ENCODE data around the gene TUT4.

Gene TUT4

DNA sequence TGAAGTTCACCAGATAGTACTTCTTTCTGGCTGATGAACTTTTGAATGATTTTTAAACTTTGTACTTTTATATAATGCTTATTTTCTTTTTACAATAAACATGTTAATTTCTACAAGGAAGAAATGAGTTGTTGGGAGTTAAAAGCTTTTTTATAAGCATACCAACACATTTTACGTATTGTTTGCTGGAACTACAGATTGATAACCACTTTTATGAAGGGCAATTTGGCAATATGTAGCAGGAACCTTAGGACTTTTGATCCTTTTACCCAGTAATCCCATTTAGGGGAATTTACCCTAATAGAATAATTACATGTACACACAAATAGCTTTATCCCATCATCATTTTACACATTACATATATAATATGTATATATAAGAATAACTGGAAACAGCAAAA is 132.2 kb downstream of the TUT4 start:
- no peak overlapping the region for H3K4me3 ChIP-seq (ENCODE audit: low read depth, low read length)
- TF ChIP-seq, protein P1, sequence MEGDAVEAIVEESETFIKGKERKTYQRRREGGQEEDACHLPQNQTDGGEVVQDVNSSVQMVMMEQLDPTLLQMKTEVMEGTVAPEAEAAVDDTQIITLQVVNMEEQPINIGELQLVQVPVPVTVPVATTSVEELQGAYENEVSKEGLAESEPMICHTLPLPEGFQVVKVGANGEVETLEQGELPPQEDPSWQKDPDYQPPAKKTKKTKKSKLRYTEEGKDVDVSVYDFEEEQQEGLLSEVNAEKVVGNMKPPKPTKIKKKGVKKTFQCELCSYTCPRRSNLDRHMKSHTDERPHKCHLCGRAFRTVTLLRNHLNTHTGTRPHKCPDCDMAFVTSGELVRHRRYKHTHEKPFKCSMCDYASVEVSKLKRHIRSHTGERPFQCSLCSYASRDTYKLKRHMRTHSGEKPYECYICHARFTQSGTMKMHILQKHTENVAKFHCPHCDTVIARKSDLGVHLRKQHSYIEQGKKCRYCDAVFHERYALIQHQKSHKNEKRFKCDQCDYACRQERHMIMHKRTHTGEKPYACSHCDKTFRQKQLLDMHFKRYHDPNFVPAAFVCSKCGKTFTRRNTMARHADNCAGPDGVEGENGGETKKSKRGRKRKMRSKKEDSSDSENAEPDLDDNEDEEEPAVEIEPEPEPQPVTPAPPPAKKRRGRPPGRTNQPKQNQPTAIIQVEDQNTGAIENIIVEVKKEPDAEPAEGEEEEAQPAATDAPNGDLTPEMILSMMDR (IDR thresholded peaks at IDR 0.05; ENCODE audit: low read depth, low read length): no peak

DNA sequence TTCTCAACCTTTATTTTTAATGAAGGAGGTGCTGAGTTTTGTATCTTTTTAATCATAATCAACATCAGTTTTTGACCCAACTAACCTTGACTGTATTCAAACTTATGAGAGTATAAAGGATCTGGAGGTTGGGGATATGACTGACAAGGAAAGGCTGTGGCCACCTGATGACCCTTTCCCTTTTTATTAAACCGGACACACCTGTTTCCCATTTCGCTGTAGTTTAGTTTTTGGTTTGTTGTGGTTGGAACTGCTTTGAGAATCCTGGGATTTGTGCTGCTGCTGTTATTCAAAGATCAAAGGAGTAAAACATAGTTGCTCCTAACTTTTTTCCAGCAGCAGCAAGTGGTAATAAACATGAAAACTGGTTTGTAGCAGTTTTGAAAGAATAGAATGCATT is 136.1 kb downstream of the TUT4 start:
- TF ChIP-seq, protein P1 (IDR thresholded peaks at IDR 0.05; ENCODE audit: low read depth, low read length): no peak
- H3K4me3 ChIP-seq (ENCODE audit: low read depth, low read length): no peak overlapping the region

DNA sequence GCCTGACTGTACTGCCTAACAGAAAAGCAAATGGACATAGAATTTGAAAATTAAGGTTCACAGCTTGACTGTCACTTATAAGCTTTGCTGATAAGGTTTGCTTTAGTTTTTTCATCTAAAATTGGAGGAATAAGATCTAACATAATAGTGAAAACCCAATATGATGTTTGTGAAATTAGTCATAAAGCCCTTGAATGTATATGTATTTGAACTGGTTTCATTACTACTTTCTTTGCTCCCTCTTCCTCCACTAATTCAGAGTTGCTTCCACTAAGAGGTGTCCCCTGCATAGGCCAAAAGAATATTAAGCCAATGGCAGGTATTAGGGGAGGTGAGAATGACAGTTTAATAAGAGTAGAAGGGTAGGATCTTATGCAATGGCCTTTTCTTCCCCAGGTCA is 137.9 kb downstream of the TUT4 start:
- TF ChIP-seq, protein P1 (IDR thresholded peaks at IDR 0.05; ENCODE audit: low read depth, low read length): no peak
- no peak overlapping the region for H3K4me3 ChIP-seq (ENCODE audit: low read depth, low read length)

DNA sequence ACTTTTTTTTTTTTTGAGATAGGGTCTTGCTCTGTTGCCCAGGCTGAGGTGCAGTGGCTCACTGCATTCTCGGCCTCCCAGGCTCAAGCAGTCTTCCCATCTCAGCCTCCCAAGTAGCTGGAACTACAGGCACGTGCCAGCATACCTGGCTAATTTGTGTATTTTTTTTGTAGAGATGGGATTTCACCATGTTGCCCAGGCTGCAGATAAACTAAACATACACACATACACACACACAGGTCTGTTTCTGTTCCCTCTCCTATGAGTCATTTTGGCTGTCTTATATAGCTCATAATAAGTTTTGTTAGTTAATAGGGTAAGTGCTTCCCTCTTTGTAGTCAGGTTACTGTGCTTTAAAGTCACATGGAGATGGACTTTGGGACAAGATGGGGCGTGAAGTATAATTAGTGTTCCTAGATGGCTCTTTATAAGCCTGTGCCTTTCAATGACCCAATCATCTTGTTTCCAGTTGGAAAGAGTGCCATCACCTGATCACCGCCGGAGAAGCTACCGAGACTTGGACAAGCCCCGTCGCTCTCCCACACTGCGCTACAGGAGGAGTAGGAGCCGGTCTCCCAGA is 139.4 kb downstream of the TUT4 start:
- TF ChIP-seq, protein P1 (IDR thresholded peaks at IDR 0.05; ENCODE audit: low read depth, low read length): no peak
- H3K4me3 ChIP-seq (ENCODE audit: low read depth, low read length): no peak overlapping the region

DNA sequence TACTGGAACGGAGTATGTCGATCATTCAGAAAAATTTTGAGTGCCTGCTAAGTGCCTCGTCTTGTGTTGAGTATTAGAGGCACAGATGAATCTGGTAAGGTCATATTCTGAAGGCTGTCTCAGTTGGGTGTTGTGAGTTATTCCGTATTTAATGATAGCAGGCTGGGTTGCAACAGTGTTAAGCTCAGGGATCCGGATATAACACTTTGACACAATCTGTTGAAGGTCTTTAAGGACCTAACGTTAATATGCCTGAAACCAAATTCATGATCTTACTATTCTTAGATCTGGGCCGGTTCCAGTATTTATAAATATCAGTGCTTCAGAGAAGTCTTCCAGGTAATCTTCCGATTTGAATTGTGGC is 147.9 kb downstream of the TUT4 start:
- TF ChIP-seq, protein P1 (IDR thresholded peaks at IDR 0.05; ENCODE audit: low read depth, low read length): no peak

DNA sequence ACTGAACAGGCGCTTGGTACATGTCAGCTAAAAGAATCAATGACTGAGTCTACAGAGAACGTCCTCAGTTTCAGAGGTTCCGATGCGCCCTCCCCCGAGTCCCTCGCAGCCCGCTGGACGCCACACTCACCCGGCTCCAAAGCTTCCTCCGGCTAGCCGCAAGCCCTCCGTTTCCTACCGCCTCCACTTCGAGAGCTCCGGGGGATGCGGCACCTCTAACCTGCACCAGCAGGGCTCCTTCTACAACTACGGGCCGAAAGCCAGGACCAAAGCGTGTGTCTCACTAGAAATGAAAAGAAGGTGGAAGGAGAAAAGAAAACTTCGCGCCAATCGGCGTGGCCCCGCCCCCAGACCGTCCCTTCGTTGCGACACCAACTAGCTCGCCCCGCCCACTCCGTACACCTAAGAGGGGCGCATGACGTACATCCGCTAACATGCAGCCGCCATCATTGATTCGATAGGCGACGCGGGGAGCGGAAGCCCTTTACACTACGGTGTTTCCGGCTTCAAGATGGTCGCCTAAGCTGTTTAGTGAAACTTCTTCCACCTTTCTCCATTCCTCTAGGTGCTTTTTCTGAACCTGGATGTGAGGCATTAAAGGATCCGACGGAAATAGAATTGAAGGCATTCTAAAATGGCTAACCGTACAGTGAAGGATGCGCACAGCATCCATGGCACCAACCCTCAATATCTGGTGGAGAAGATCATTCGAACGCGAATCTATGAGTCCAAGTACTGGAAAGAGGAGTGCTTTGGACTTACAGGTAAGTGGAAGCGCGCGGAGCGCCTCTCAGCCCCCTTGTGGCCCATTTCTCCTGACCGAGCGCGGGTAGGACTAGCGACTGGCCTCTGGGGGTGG is 148.5 kb downstream of the TUT4 start, which contains the start of the genes ORC1 and PRPF38A:
Gene ORC1, minus strand, starts transcription at position 308 of the 859 bp plus-strand sequence. CDS start 2,200 bp downstream, outside the sequence.
Gene PRPF38A, plus strand, starts transcription at position 487 of the 859 bp plus-strand sequence. Its CDS starts 148 bp downstream, at position 635.
- TF ChIP-seq, protein P1 (IDR thresholded peaks at IDR 0.05; ENCODE audit: low read depth, low read length): peak; percentile 38
- H3K4me3 ChIP-seq (ENCODE audit: low read depth, low read length): peak within 1 kb of the TSS; percentile 70

More for the DNA sequence above, 147.9 kb downstream of the TUT4 start:
- peak overlapping the region; percentile 70 for H3K4me3 ChIP-seq (ENCODE audit: low read depth, low read length)

DNA sequence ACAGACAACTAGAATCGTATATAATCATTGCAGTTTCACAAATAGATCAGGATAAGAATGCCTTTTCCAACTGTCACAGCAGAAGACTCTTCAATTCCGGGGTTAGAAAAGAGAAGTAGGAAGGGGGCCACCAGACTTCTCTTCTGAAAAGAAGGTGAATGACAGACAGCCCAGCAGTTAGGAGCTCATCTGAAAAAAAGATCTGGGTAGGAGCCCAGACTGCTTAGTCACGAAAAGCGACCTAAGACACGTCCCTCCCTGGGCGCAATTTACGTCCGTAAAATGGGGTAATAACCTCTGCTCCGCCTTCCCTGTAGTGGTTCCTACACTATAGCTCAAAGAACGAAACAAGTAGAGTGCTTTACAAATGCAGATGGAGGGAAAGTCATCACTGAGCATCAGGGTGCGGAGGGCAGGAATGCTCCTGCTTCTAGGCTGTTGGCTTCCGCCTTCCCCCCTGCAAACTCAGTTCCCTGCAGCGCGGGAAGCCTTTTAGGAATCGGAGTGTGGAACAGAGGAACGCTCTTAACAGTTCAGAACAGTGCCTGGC is 149.3 kb downstream of the TUT4 start:
- TF ChIP-seq, protein P1 (IDR thresholded peaks at IDR 0.05; ENCODE audit: low read depth, low read length): no peak
- peak overlapping the region; percentile 70 for H3K4me3 ChIP-seq (ENCODE audit: low read depth, low read length)

All from WI38 (cell line).